Activated CD4-positive, alpha-beta T cell treated with anti-CD3 and anti-CD28 coated beads for 36 hours (primary cell): Measurements from ENCODE around the gene SLC44A1. TPM values are rescaled to one million over a fixed set of nuclear protein-coding genes. Genes with fewer than 3 reads are reported as not detected.

Experiments used
- ATAC-seq: fragments of 200-7000 bp; cut with Tn5 transposase; one replicate; pipeline ENCODE4 v1.10.0; 2021; ENCODE audit warnings: mild to moderate bottlenecking, moderate library complexity
- CTCF ChIA-PET: fragments of 350-600 bp; sonication (Branson Sonifier 250); formaldehyde crosslinking; loops from one replicate; lab custom pipeline; 2021; ENCODE audit warnings: antibody characterized with exemption; lab: Charles Lee
- POLR2A ChIA-PET: fragments of 350-600 bp; sonication (Branson Sonifier 250); formaldehyde crosslinking; loops from one replicate; lab custom pipeline; 2021; ENCODE audit warnings: antibody characterized with exemption, inconsistent platforms; lab: Charles Lee
- DNase-seq: peaks from one replicate; pipeline ENCODE4 v3.0.0-alpha.2; 2020
- H3K27ac Mint-ChIP-seq: one replicate; pipeline ENCODE4 v1.8.0; 2021; ENCODE audit warnings: mixed read lengths
- H3K27me3 Mint-ChIP-seq: one replicate; pipeline ENCODE4 v1.8.0; 2021; ENCODE audit warnings: mixed read lengths
- H3K36me3 Mint-ChIP-seq: one replicate; pipeline ENCODE4 v1.8.0; 2021; ENCODE audit warnings: low read depth, mixed read lengths
- H3K4me1 Mint-ChIP-seq: one replicate; pipeline ENCODE4 v1.8.0; 2021; ENCODE audit warnings: mixed read lengths
- H3K4me3 Mint-ChIP-seq: one replicate; pipeline ENCODE4 v1.8.0; 2021; ENCODE audit warnings: mild to moderate bottlenecking, moderate library complexity, mixed read lengths
- H3K9me3 Mint-ChIP-seq: one replicate; pipeline ENCODE4 v1.8.0; 2021; ENCODE audit warnings: low read depth, mixed read lengths
- intact Hi-C, 2 experiments: fragments of 100-400 bp; cut with DNase I in 1 of 2; cut with micrococcal nuclease in 1 of 2; formaldehyde crosslinking; loops; one replicate each; pipeline versions ENCODE4 v1.14.2 to v1.15.1; 2022 to 2024; cut with DNase I, micrococcal nuclease
- total RNA-seq, 2 experiments: library from RNA; stranded (reverse); gene quantifications; one replicate each; pipeline ENCODE4 v1.2.3, GENCODE V29; 2021

The SLC44A1 gene
- total RNA-seq, 2 experiments from 2014 or later, result 9.7 to 10.4 TPM

- H3K27me3 Mint-ChIP-seq, result peaks cover 32% of the 10 kb centered on the region
- no peaks in the 10 kb centered on the region for H3K4me1 Mint-ChIP-seq
- no peak overlapping the region for H3K27ac Mint-ChIP-seq
- intact Hi-C loops, result loop anchor here (1.0 to 10.0 kb wide), 6 partner anchors 171 to 631 kb away; partner anchors contain the start of gene SLC44A1 (in 1 of the 2)
- no peak overlapping the region for H3K4me3 Mint-ChIP-seq
- POLR2A ChIA-PET, result no interaction called here
- peaks cover 4% of the 10 kb centered on the region for H3K9me3 Mint-ChIP-seq
- ATAC-seq, result no peak
- no peak for DNase-seq
- H3K36me3 Mint-ChIP-seq, result no peaks in the 10 kb centered on the region
- CTCF ChIA-PET, result interaction anchor here (0.7 to 2.0 kb wide), 9 partner anchors 10 to 553 kb away, joined by 3 to 7 read pairs (median 4); no protein-coding TSS in a partner anchor
These were observed 171.2 kb downstream of the SLC44A1 start for GRCh38 chr9:105415662-105415980.

- intact Hi-C loops, result loop anchor here (10.0 kb wide), 2 partner anchors 622 to 632 kb away; no protein-coding TSS in a partner anchor
- POLR2A ChIA-PET, result no interaction called here
- Mint-ChIP-seq H3K27me3 (peaks cover 22% of the 10 kb centered on the region), H3K4me1 (no peaks in the 10 kb centered on the region), H3K4me3 (no peak overlapping the region), H3K9me3 (peaks cover 2% of the 10 kb centered on the region), H3K27ac (no peak overlapping the region), H3K36me3 (no peaks in the 10 kb centered on the region)
- no peak for ATAC-seq
- CTCF ChIA-PET, result interaction anchor here (0.6 to 1.0 kb wide), 3 partner anchors 252 to 636 kb away, joined by 3 to 4 read pairs (median 3); no protein-coding TSS in a partner anchor
- DNase-seq, result no peak
These were observed 172.4 kb downstream of the SLC44A1 start for GRCh38 chr9:105416840-105417239.

- intact Hi-C loops, result loop anchor here (10.0 kb wide), 2 partner anchors 624 to 634 kb away; no protein-coding TSS in a partner anchor
- Mint-ChIP-seq H3K4me3 (no peak overlapping the region), H3K9me3 (no peaks in the 10 kb centered on the region), H3K27me3 (peaks cover 7% of the 10 kb centered on the region), H3K4me1 (no peaks in the 10 kb centered on the region), H3K36me3 (no peaks in the 10 kb centered on the region), H3K27ac (no peak overlapping the region)
- ATAC-seq (no peak), DNase-seq (no peak)
- POLR2A ChIA-PET, result no interaction called here
- CTCF ChIA-PET, result interaction anchor here (0.7 to 1.2 kb wide), 4 partner anchors 14 to 556 kb away, joined by 3 read pairs; no protein-coding TSS in a partner anchor
These were observed 174.4 kb downstream of the SLC44A1 start for GRCh38 chr9:105418588-105419500.

- intact Hi-C loops, result loop anchor here (10.0 kb wide), 2 partner anchors 625 to 635 kb away; no protein-coding TSS in a partner anchor
- DNase-seq, result no peak
- POLR2A ChIA-PET, result no interaction called here
- CTCF ChIA-PET, result interaction anchor here (0.7 kb wide), 1 partner anchor 58 kb away, joined by 3 read pairs; no protein-coding TSS in a partner anchor
- Mint-ChIP-seq H3K27me3 (peaks cover 4% of the 10 kb centered on the region), H3K27ac (no peak overlapping the region), H3K4me3 (no peak overlapping the region), H3K9me3 (no peaks in the 10 kb centered on the region), H3K4me1 (no peaks in the 10 kb centered on the region), H3K36me3 (no peaks in the 10 kb centered on the region)
- no peak for ATAC-seq
These were observed 175.6 kb downstream of the SLC44A1 start for GRCh38 chr9:105419816-105420597.

GRCh38 chr9:105421154-105421553 lies 176.7 kb downstream of the SLC44A1 start:
- Mint-ChIP-seq H3K27ac (no peak overlapping the region), H3K4me3 (no peak overlapping the region), H3K9me3 (no peaks in the 10 kb centered on the region), H3K4me1 (no peaks in the 10 kb centered on the region), H3K36me3 (no peaks in the 10 kb centered on the region), H3K27me3 (peaks cover 3% of the 10 kb centered on the region)
- CTCF ChIA-PET, result no interaction called here
- intact Hi-C loops, result no loop called here
- ATAC-seq, result no peak
- DNase-seq, result no peak
- POLR2A ChIA-PET, result no interaction called here

GRCh38 chr9:105421864-105422263 lies 177.4 kb downstream of the SLC44A1 start:
- Mint-ChIP-seq H3K27me3 (peaks cover 3% of the 10 kb centered on the region), H3K9me3 (no peaks in the 10 kb centered on the region), H3K36me3 (no peaks in the 10 kb centered on the region), H3K4me3 (no peak overlapping the region), H3K27ac (no peak overlapping the region), H3K4me1 (no peaks in the 10 kb centered on the region)
- ChIA-PET CTCF (no interaction called here), POLR2A (no interaction called here)
- ATAC-seq (no peak), DNase-seq (no peak)
- intact Hi-C loops, result no loop called here

GRCh38 chr9:105425816-105426433 lies 181.5 kb downstream of the SLC44A1 start:
- CTCF ChIA-PET, result interaction anchor here (0.6 to 1.3 kb wide), 2 partner anchors 18 to 213 kb away, joined by 3 read pairs; no protein-coding TSS in a partner anchor
- no peak overlapping the region for H3K27ac Mint-ChIP-seq
- H3K27me3 Mint-ChIP-seq, result peaks cover 6% of the 10 kb centered on the region
- H3K4me1 Mint-ChIP-seq, result no peaks in the 10 kb centered on the region
- ATAC-seq (no peak), DNase-seq (no peak)
- H3K4me3 Mint-ChIP-seq, result no peak overlapping the region
- intact Hi-C loops, result loop anchor here in 1 of 2 experiments (1.0 kb wide), 1 partner anchor 292 kb away; no protein-coding TSS in a partner anchor
- no peaks in the 10 kb centered on the region for H3K36me3 Mint-ChIP-seq
- no peaks in the 10 kb centered on the region for H3K9me3 Mint-ChIP-seq
- POLR2A ChIA-PET, result no interaction called here

- no peak overlapping the region for H3K27ac Mint-ChIP-seq
- no peak overlapping the region for H3K4me3 Mint-ChIP-seq
- no peaks in the 10 kb centered on the region for H3K36me3 Mint-ChIP-seq
- ATAC-seq (no peak), DNase-seq (no peak)
- ChIA-PET CTCF (interaction anchor here (0.6 to 1.3 kb wide), 2 partner anchors 19 to 70 kb away, joined by 3 read pairs; no protein-coding TSS in a partner anchor), POLR2A (no interaction called here)
- no peaks in the 10 kb centered on the region for H3K4me1 Mint-ChIP-seq
- intact Hi-C loops, result loop anchor here in 1 of 2 experiments (1.0 kb wide), 1 partner anchor 292 kb away; no protein-coding TSS in a partner anchor
- H3K27me3 Mint-ChIP-seq, result peaks cover 6% of the 10 kb centered on the region
- H3K9me3 Mint-ChIP-seq, result no peaks in the 10 kb centered on the region
These were observed 182.2 kb downstream of the SLC44A1 start for GRCh38 chr9:105426657-105427056.

- intact Hi-C loops, result no loop called here
- ATAC-seq, result no peak
- H3K4me3 Mint-ChIP-seq, result no peak overlapping the region
- no peaks in the 10 kb centered on the region for H3K4me1 Mint-ChIP-seq
- no peaks in the 10 kb centered on the region for H3K9me3 Mint-ChIP-seq
- no peak for DNase-seq
- no peaks in the 10 kb centered on the region for H3K36me3 Mint-ChIP-seq
- H3K27me3 Mint-ChIP-seq, result peaks cover 3% of the 10 kb centered on the region
- no peak overlapping the region for H3K27ac Mint-ChIP-seq
- ChIA-PET CTCF (interaction anchor here (0.6 kb wide), 2 partner anchors 80 to 428 kb away, joined by 3 read pairs; no protein-coding TSS in a partner anchor), POLR2A (no interaction called here)
These were observed 187.2 kb downstream of the SLC44A1 start for GRCh38 chr9:105431424-105432246.

- Mint-ChIP-seq H3K4me1 (no peaks in the 10 kb centered on the region), H3K27me3 (peaks cover 3% of the 10 kb centered on the region), H3K9me3 (no peaks in the 10 kb centered on the region), H3K4me3 (no peak overlapping the region), H3K36me3 (no peaks in the 10 kb centered on the region), H3K27ac (no peak overlapping the region)
- no peak for ATAC-seq
- POLR2A ChIA-PET, result no interaction called here
- CTCF ChIA-PET, result interaction anchor here (0.6 kb wide), 1 partner anchor 429 kb away, joined by 3 read pairs; no protein-coding TSS in a partner anchor
- no peak for DNase-seq
- intact Hi-C loops, result no loop called here
These were observed 187.9 kb downstream of the SLC44A1 start for GRCh38 chr9:105432247-105432842.
